A549 (cell line): ENCODE results near the gene C1QL1. TPM values are rescaled to one million over a fixed set of nuclear protein-coding genes. Genes with fewer than 3 reads are reported as not detected.

Experiments used
- ATAC-seq, 2 experiments: fragments of 200-7000 bp in 1 of 2; fragments of >200 bp in 1 of 2; cut with Nextera tagmentation in 1 of 2; cut with Tn5 transposase in 1 of 2; 3 replicates each; pipeline versions ENCODE4 v1.8.0 to v1.9.1; 2018 to 2020; ENCODE audit warnings: mild to moderate bottlenecking in 1 of 2, moderate library complexity in 1 of 2
- CTCF ChIA-PET: fragments of 300-600 bp; sonication (Branson Sonifier 250); formaldehyde crosslinking; extraction: SDS; loops from one replicate; lab custom pipeline; 2021; ENCODE audit warnings: antibody characterized with exemption, inconsistent platforms; lab: Yijun Ruan, JAX
- POLR2A ChIA-PET: fragments of 350-600 bp; formaldehyde crosslinking; extraction: SDS; loops from one replicate; lab custom pipeline; 2021; ENCODE audit warnings: antibody characterized with exemption, inconsistent platforms; lab: Yijun Ruan, JAX
- DNase-seq, 2 experiments: peaks; one replicate each; pipeline versions ENCODE4 v3.0.0 to v3.0.0-alpha.2; 2011 to 2016; ENCODE audit warnings: low read depth in 1 of 2, low spot score in 1 of 2
- FAIRE-seq: peaks from 2 replicates; lab custom pipeline; 2011; peaks lifted over from hg19 to GRCh38; lab: Jason Lieb, UNC
- H3K27ac ChIP-seq, 2 experiments: fragments of >200 bp; sonication (Bioruptor Twin); formaldehyde crosslinking; 3 replicates each; pipeline ENCODE4 v1.5.1; 2016 to 2017
- H3K4me1 ChIP-seq: fragments of >200 bp; sonication (Bioruptor Twin); formaldehyde crosslinking; 3 replicates; pipeline ENCODE4 v1.6.1; 2016
- H3K4me2 ChIP-seq: fragments of >200 bp; sonication (Bioruptor Twin); formaldehyde crosslinking; 3 replicates; pipeline ENCODE4 v1.6.1; 2016
- H3K4me3 ChIP-seq: fragments of >200 bp; sonication (Bioruptor Twin); formaldehyde crosslinking; 3 replicates; pipeline ENCODE4 v1.5.1; 2016
- H3K9me3 ChIP-seq: fragments of >200 bp; sonication (Bioruptor Twin); formaldehyde crosslinking; 3 replicates; pipeline ENCODE4 v1.6.1; 2016
- ATOH8 ChIP-seq: fragments of 250-450 bp; sonication (Bioruptor Pico); IDR thresholded peaks from 2 replicates; pipeline ENCODE4 v1.5.0; 2020; ENCODE audit warnings: low read depth, mild to moderate bottlenecking, moderate library complexity
- BCL3 ChIP-seq: fragments of >200 bp; sonication (Bioruptor Twin); formaldehyde crosslinking; IDR thresholded peaks from 3 replicates; pipeline ENCODE4 v1.6.1; 2016
- CTCF ChIP-seq: fragments of >200 bp; sonication (Bioruptor Twin); formaldehyde crosslinking; IDR thresholded peaks from 3 replicates; pipeline ENCODE4 v1.5.1; 2016
- E2F6 ChIP-seq: IDR thresholded peaks from 2 replicates; pipeline ENCODE4 v1.6.1; 2012; ENCODE audit warnings: low read depth, borderline replicate concordance
- EHMT2 ChIP-seq: fragments of 200-600 bp; sonication (generic); IDR thresholded peaks from 2 replicates; pipeline ENCODE4 v1.6.1; 2016; ENCODE audit warnings: antibody characterized with exemption, low read depth, mild to moderate bottlenecking, moderate library complexity
- FOSB ChIP-seq: fragments of 250-450 bp; sonication (Bioruptor Pico); IDR thresholded peaks from 2 replicates; pipeline ENCODE4 v1.5.0; 2020; ENCODE audit warnings: mild to moderate bottlenecking, moderate library complexity
- FOSL2 ChIP-seq, 2 experiments: fragments of 450-650 bp in 1 of 2; fragments of >200 bp in 1 of 2; sonication (Bioruptor Twin) in 1 of 2; formaldehyde crosslinking; IDR thresholded peaks; 2 replicates each; pipeline versions ENCODE4 v1.5.0 to v1.6.1; 2016 to 2020; ENCODE audit warnings: mild to moderate bottlenecking in 1 of 2, moderate library complexity in 1 of 2
- FOXS1 ChIP-seq: fragments of 250-450 bp; sonication (Bioruptor Pico); IDR thresholded peaks from 2 replicates; pipeline ENCODE4 v1.5.0; 2020; ENCODE audit warnings: mild to moderate bottlenecking, moderate library complexity
- HES2 ChIP-seq: fragments of >200 bp; sonication (Bioruptor Twin); formaldehyde crosslinking; IDR thresholded peaks from 2 replicates; pipeline ENCODE4 v1.6.1; 2016
- HOXB13 ChIP-seq: fragments of 250-450 bp; sonication (Bioruptor Pico); IDR thresholded peaks from 2 replicates; pipeline ENCODE4 v1.5.0; 2020; ENCODE audit warnings: low read depth, mild to moderate bottlenecking, moderate library complexity
- HOXB5 ChIP-seq: fragments of 250-450 bp; sonication (Bioruptor Pico); IDR thresholded peaks from 2 replicates; pipeline ENCODE4 v1.5.0; 2020; ENCODE audit warnings: mild to moderate bottlenecking, moderate library complexity
- JUNB ChIP-seq: fragments of >200 bp; sonication (Bioruptor Twin); formaldehyde crosslinking; IDR thresholded peaks from 2 replicates; pipeline ENCODE4 v1.6.1; 2016
- KDM5A ChIP-seq: fragments of 200-600 bp; sonication (generic); IDR thresholded peaks from 2 replicates; pipeline ENCODE4 v1.6.1; 2016; ENCODE audit warnings: antibody characterized with exemption, mild to moderate bottlenecking
- NPAS2 ChIP-seq: fragments of 250-450 bp; sonication (Bioruptor Pico); IDR thresholded peaks from 2 replicates; pipeline ENCODE4 v1.8.0; 2022; ENCODE audit warnings: mild to moderate bottlenecking, moderate library complexity, borderline replicate concordance
- PBX3 ChIP-seq: IDR thresholded peaks from 2 replicates; pipeline ENCODE4 v1.6.1; 2012
- RARB ChIP-seq: fragments of 250-450 bp; sonication (Bioruptor Pico); IDR thresholded peaks from 2 replicates; pipeline ENCODE4 v1.8.0; 2021; ENCODE audit warnings: mild to moderate bottlenecking, moderate library complexity
- REST ChIP-seq: fragments of 200-600 bp; sonication (generic); IDR thresholded peaks from 2 replicates; pipeline ENCODE4 v1.6.1; 2016; ENCODE audit warnings: antibody characterized with exemption, mild to moderate bottlenecking, moderate library complexity
- RNF2 ChIP-seq: fragments of 200-600 bp; sonication (generic); IDR thresholded peaks from 2 replicates; pipeline ENCODE4 v1.6.1; 2016; ENCODE audit warnings: low read depth, mild to moderate bottlenecking, antibody characterized with exemption, moderate library complexity, borderline replicate concordance
- SMC3 ChIP-seq: fragments of >200 bp; sonication (Bioruptor Twin); formaldehyde crosslinking; IDR thresholded peaks from 3 replicates; pipeline ENCODE4 v1.6.1; 2018; ENCODE audit warnings: inconsistent platforms
- ZFP36 ChIP-seq: fragments of 450-650 bp; IDR thresholded peaks from 2 replicates; pipeline ENCODE4 v1.6.1; 2014; ENCODE audit warnings: borderline replicate concordance; ENCODE audit not compliant: partially characterized antibody
- ZNF302 ChIP-seq: fragments of 250-450 bp; sonication (Bioruptor Pico); IDR thresholded peaks from 2 replicates; pipeline ENCODE4 v1.9.0; 2021; ENCODE audit warnings: inconsistent platforms, mild to moderate bottlenecking, moderate library complexity
- WGBS: methylation state at CpG from one replicate; pipeline ENCODE4 v1.1.6; 2017; ENCODE audit errors: missing lambda C conversion rate; 5-methylcytosine and 5-hydroxymethylcytosine counted together
- polyA plus RNA-seq, 4 experiments: library from polyadenylated mRNA; depleted of rRNA in 3 of 4; stranded (reverse); fragments of >200 nt; fragmentation: RNase III in 1 of 4; extraction: RNeasy Plus Mini Kit Qiagen cat#74134 plus additional on column Dnase treatment in 1 of 4; gene quantifications; 2 replicates in 3 of 4; 3 replicates in 1 of 4; pipeline ENCODE4 v1.2.3, GENCODE V29; 2011 to 2017

The C1QL1 gene
- polyA plus RNA-seq, 2 of the 4 experiments (the other 2 are of a cell fraction) = 2.6 to 8.5 TPM

GRCh38 chr17:44917456-44917855 lies 50.6 kb downstream of the C1QL1 start (continued):
- no peak for TF ChIP-seq HOXB5
- TF ChIP-seq NPAS2 (CRISPR knock-in tag) = no peak
- TF ChIP-seq, all 56 proteins: peak for 0

GRCh38 chr17:44916781-44917241 lies 51.3 kb downstream of the C1QL1 start:
- FAIRE-seq (no peak), DNase-seq (no peak), ATAC-seq (peak in 1 of 2 experiments; percentile 14; a peak in 2 of 6 replicates)
- Histone ChIP-seq H3K9me3 (no peaks in the 10 kb centered on the region), H3K4me1 (peaks cover 23% of the 10 kb centered on the region), H3K27ac (peak overlapping the region; percentile 69 to 86), H3K4me3 (no peak overlapping the region), H3K4me2 (peak overlapping the region; percentile 55)
- 42% methylated on average over 10 of the region's 10 CpGs for WGBS
- POLR2A ChIA-PET = no interaction called here
- CTCF ChIA-PET = interaction anchor here (1.2 to 38.3 kb wide), 8 partner anchors 16 to 218 kb away, joined by 3 to 1853 read pairs (median 108); partner anchors contain the start of genes ACBD4, DCAKD, EFTUD2 and KIF18B
- TF ChIP-seq RARB (CRISPR knock-in tag) (no peak), RNF2 (no peak), HOXB5 (no peak), FOSL2 (IDR thresholded peaks at IDR 0.05) (no peak; the same call in 1 of the 2 replicates), FOSL2 (CRISPR knock-in tag; IDR thresholded peaks at IDR 0.05) (peak; percentile 60), REST (no peak), ZFP36 (no peak), ZNF302 (CRISPR knock-in tag) (no peak)

GRCh38 chr17:44915862-44916780 lies 52.0 kb downstream of the C1QL1 start:
- CTCF ChIA-PET = interaction anchor here (1.1 to 38.3 kb wide), 7 partner anchors 15 to 219 kb away, joined by 3 to 1853 read pairs (median 112); partner anchors contain the start of genes ACBD4, DCAKD, EFTUD2 and KIF18B
- H3K27ac ChIP-seq = peak overlapping the region; percentile 69 to 86
- POLR2A ChIA-PET = no interaction called here
- FAIRE-seq = no peak
- no peaks in the 10 kb centered on the region for H3K9me3 ChIP-seq
- H3K4me3 ChIP-seq = no peak overlapping the region
- H3K4me2 ChIP-seq = peak overlapping the region; percentile 55
- H3K4me1 ChIP-seq = peaks cover 28% of the 10 kb centered on the region
- DNase-seq = no peak
- no peak for ATAC-seq
- 87% methylated on average over 11 of the region's 11 CpGs for WGBS
- TF ChIP-seq HOXB13 (CRISPR knock-in tag) (no peak), SMC3 (no peak), PBX3 (no peak), E2F6 (no peak), FOSB (CRISPR knock-in tag) (no peak), CTCF (no peak), ZFP36 (no peak), RARB (CRISPR knock-in tag) (no peak), HES2 (no peak), ATOH8 (CRISPR knock-in tag) (no peak), FOXS1 (CRISPR knock-in tag) (no peak), BCL3 (no peak), EHMT2 (no peak), JUNB (no peak), KDM5A (no peak)
